Right lobe of liver (tissue), 6 donors: ENCODE results near the gene LENG8. TPM values are rescaled to one million over a fixed set of nuclear protein-coding genes. Genes with fewer than 3 reads are reported as not detected.

ENCODE experiments used
- ATAC-seq, 4 donors: fragments of 200-7000 bp; cut with Tn5 transposase; one replicate each; pipeline ENCODE4 v1.9.1; 2020; ENCODE audit warnings: mild to moderate bottlenecking in 4 of 4, moderate library complexity in 4 of 4
- DNase-seq, 3 donors: peaks; one replicate each; pipeline ENCODE4 v3.0.0-alpha.2; 2020
- H3K27ac ChIP-seq, 3 donors: fragments of 200-600 bp; one replicate each; pipeline ENCODE4 v1.8.0; 2022
- H3K27me3 ChIP-seq, 2 donors: fragments of 200-600 bp; one replicate each; pipeline ENCODE4 v1.8.0; 2022
- H3K36me3 ChIP-seq, 4 donors: fragments of 200-600 bp; sonication (generic) in 1 of 4; one replicate each; pipeline versions ENCODE4 v1.5.1 to v1.8.0; 2017 to 2022; ENCODE audit warnings: control low read depth in 1 of 4
- H3K4me1 ChIP-seq, 4 donors: fragments of 200-600 bp; sonication (generic) in 1 of 4; one replicate each; pipeline versions ENCODE4 v1.5.1 to v1.8.0; 2017 to 2022; ENCODE audit warnings: control low read depth in 1 of 4
- H3K4me3 ChIP-seq, 3 donors: fragments of 200-600 bp; one replicate each; pipeline ENCODE4 v1.8.0; 2022
- H3K9me3 ChIP-seq, 4 donors: fragments of 200-600 bp; sonication (generic) in 1 of 4; one replicate each; pipeline versions ENCODE4 v1.5.1 to v1.8.0; 2017 to 2022; ENCODE audit warnings: control low read depth in 1 of 4
- POLR2A ChIP-seq: fragments of 450-650 bp; IDR thresholded peaks from one replicate; pipeline ENCODE4 v1.6.1; 2017; ENCODE audit warnings: antibody characterized with exemption, mild to moderate bottlenecking
- WGBS: methylation state at CpG from one replicate; pipeline ENCODE4 v1.1.6; 2018; ENCODE audit warnings: low coverage, low lambda C conversion rate; ENCODE audit not compliant: insufficient coverage; ENCODE audit errors: missing lambda C conversion rate; 5-methylcytosine and 5-hydroxymethylcytosine counted together
- intact Hi-C, 2 donors: fragments of 100-400 bp; cut with DNase I; formaldehyde crosslinking; loops; one replicate each; pipeline versions ENCODE4 v1.11.2 to v1.14.1; 2022
- total RNA-seq, 6 experiments: library from RNA; depleted of rRNA in 2 of 6; stranded (reverse); fragments of >200 nt in 2 of 6; fragmentation: NEBNext Ultra II Directional in 3 of 6; extraction: Animal tissue kit (Norgen Biotek cat#: 25700) in 3 of 6; gene quantifications; one replicate each; pipeline versions ENCODE4 v1.1.0 to v1.2.4, GENCODE V29; 2016 to 2023
- TF ChIP-seq, protein P1 (sequence below), 4 donors: fragments of 200-600 bp in 3 of 4; fragments of 450-650 bp in 1 of 4; IDR thresholded peaks; one replicate each; pipeline versions ENCODE4 v1.5.1 to v1.8.0; 2016 to 2022; ENCODE audit warnings: antibody characterized with exemption in 4 of 4, mild to moderate bottlenecking in 2 of 4
- donor health status: DM: no; HTN: yes; CAD: no.
- donor health status: DM: no; HTN: no; CAD: no.
- donor health status: DM: no; HTN: no; CAD: no.
- donor health status: DM: no; HTN: yes; CAD: no.
- donor health status: DM: no; HTN: yes; CAD: no.

Gene LENG8
- total RNA-seq, 6 experiments from 2014 or later: 29.8 to 66.3 (median 41.1) TPM

GRCh38 chr19:54407780-54408179 is 41.2 kb upstream of the LENG8 start:
- TF ChIP-seq POLR2A: no peak
- TF ChIP-seq, protein P1, sequence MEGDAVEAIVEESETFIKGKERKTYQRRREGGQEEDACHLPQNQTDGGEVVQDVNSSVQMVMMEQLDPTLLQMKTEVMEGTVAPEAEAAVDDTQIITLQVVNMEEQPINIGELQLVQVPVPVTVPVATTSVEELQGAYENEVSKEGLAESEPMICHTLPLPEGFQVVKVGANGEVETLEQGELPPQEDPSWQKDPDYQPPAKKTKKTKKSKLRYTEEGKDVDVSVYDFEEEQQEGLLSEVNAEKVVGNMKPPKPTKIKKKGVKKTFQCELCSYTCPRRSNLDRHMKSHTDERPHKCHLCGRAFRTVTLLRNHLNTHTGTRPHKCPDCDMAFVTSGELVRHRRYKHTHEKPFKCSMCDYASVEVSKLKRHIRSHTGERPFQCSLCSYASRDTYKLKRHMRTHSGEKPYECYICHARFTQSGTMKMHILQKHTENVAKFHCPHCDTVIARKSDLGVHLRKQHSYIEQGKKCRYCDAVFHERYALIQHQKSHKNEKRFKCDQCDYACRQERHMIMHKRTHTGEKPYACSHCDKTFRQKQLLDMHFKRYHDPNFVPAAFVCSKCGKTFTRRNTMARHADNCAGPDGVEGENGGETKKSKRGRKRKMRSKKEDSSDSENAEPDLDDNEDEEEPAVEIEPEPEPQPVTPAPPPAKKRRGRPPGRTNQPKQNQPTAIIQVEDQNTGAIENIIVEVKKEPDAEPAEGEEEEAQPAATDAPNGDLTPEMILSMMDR (IDR thresholded peaks at IDR 0.05): no peak
- Histone ChIP-seq H3K4me1 (no peaks in the 10 kb centered on the region), H3K27ac (no peak overlapping the region), H3K27me3 (no peaks in the 10 kb centered on the region), H3K9me3 (no peaks in the 10 kb centered on the region), H3K36me3 (no peaks in the 10 kb centered on the region), H3K4me3 (no peak overlapping the region)
- DNase-seq (no peak), ATAC-seq (no peak)
- 72% methylated on average over 7 of the region's 7 CpGs for WGBS
- intact Hi-C loops: no loop called here

DNA sequence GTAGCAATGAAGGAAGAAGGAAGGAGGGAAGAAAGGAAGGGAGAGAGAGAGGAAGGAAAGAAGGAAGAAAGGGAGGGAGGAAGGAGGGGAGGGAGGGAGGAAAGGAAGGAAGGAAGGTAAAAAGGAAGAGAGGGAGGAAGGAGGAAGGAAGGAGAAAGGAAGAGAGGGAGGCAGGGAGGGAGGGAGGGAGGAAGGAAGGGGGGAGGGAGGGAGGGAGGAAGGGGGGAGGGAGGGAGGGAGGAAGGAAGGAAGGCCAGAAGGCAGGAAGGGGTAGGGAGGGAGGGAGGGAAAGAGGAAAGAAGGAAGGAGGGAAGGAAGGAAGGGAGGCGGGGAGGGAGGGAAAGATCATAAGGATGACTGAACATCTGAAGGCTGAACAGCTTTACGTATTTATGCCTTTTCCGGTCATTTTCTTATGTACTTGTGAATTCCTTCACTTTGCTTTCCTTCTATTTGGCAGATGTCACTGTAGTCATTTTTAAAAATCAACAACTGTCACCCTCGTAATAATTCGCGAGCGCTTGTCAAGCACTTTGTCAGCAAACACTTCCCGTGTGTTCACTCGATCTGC is 40.5 kb upstream of the LENG8 start:
- no peak for TF ChIP-seq POLR2A
- TF ChIP-seq, protein P1 (IDR thresholded peaks at IDR 0.05): no peak
- Histone ChIP-seq H3K27me3 (no peaks in the 10 kb centered on the region), H3K4me1 (no peaks in the 10 kb centered on the region), H3K36me3 (no peaks in the 10 kb centered on the region), H3K27ac (no peak overlapping the region), H3K4me3 (no peak overlapping the region), H3K9me3 (no peaks in the 10 kb centered on the region)
- no peak for DNase-seq
- intact Hi-C loops: no loop called here
- ATAC-seq: no peak
- 74% methylated on average over 9 of the region's 9 CpGs for WGBS

DNA sequence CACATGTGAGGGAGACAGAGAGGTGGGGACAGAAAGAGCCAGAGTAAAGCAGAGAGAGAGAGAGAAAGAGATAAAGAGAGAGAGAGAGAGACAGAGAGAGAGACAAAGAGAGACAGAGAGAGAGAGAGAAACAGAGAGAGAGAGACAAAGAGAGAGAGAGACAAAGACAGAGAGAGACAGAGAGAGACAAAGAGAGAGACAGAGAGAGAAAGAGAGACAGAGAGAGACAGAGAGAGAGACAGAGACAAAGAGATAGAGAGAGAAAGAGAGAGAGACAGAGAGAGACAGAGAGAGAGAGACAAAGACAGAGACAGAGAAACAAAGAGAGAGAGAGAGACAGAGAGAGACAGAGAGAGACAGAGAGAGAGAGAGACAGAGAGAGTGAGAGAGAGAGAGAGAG is 38.0 kb upstream of the LENG8 start:
- Histone ChIP-seq H3K36me3 (no peaks in the 10 kb centered on the region), H3K27ac (no peak overlapping the region), H3K27me3 (no peaks in the 10 kb centered on the region), H3K4me3 (no peak overlapping the region), H3K4me1 (no peaks in the 10 kb centered on the region), H3K9me3 (no peaks in the 10 kb centered on the region)
- ATAC-seq: no peak
- intact Hi-C loops: no loop called here
- DNase-seq: no peak
- TF ChIP-seq, protein P1 (IDR thresholded peaks at IDR 0.05): no peak
- TF ChIP-seq POLR2A: no peak

DNA sequence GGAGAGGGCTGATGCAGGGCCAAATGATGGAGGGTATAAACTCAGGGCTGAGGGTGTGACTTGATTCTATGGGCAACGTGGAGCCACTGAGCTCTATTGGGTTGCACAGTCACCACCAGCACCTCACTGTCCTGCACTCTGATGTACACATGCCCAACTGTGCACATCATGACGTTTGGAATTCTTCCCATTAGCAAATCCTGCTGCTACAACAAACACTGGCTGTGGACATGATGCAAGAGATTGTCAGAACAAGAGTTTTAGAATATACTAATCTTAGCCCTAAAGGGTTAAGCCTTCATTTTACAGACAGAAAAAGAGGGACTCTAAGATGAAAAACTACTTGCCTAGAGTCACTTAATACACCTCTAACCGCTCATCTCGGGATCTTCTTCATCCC is 36.1 kb upstream of the LENG8 start:
- Histone ChIP-seq H3K9me3 (no peaks in the 10 kb centered on the region), H3K4me3 (no peak overlapping the region), H3K4me1 (no peaks in the 10 kb centered on the region), H3K27me3 (no peaks in the 10 kb centered on the region), H3K36me3 (no peaks in the 10 kb centered on the region), H3K27ac (no peak overlapping the region)
- TF ChIP-seq, protein P1 (IDR thresholded peaks at IDR 0.05): no peak
- TF ChIP-seq POLR2A: no peak
- intact Hi-C loops: no loop called here
- DNase-seq (no peak), ATAC-seq (no peak)
- WGBS: 40% methylated on average over 4 of the region's 4 CpGs

- 78% methylated on average over 4 of the region's 4 CpGs for WGBS
- no peak overlapping the region for H3K27ac ChIP-seq
- H3K4me3 ChIP-seq: no peak overlapping the region
- intact Hi-C loops: no loop called here
- DNase-seq (no peak), ATAC-seq (no peak)
- H3K27me3 ChIP-seq: no peaks in the 10 kb centered on the region
- no peaks in the 10 kb centered on the region for H3K36me3 ChIP-seq
- no peaks in the 10 kb centered on the region for H3K4me1 ChIP-seq
- TF ChIP-seq, protein P1 (IDR thresholded peaks at IDR 0.05): no peak
- no peaks in the 10 kb centered on the region for H3K9me3 ChIP-seq
Observed at GRCh38 chr19:54414156-54414555, 34.8 kb upstream of the LENG8 start.
